GM18507 (cell line): Measurements from ENCODE around the gene ADCK1.
"Not testable (repeated sequence)": the region's sequence is repeated elsewhere in the genome, so short reads cannot be mapped to it uniquely, and the experiment has no call there.

Experiments
- DNase-seq: peaks from one replicate; pipeline ENCODE4 v3.0.0; 2011; ENCODE audit warnings: low read depth; ENCODE audit not compliant: insufficient read length; ENCODE audit errors: extremely low spot score
- FAIRE-seq: peaks from 2 replicates; lab custom pipeline; 2011; peaks lifted over from hg19 to GRCh38; lab: Jason Lieb, UNC

Gene ADCK1

GRCh38 chr14:77805706-77806105 is 5.8 kb downstream of the ADCK1 start:
- DNase-seq (no peak), FAIRE-seq (no peak)

DNA sequence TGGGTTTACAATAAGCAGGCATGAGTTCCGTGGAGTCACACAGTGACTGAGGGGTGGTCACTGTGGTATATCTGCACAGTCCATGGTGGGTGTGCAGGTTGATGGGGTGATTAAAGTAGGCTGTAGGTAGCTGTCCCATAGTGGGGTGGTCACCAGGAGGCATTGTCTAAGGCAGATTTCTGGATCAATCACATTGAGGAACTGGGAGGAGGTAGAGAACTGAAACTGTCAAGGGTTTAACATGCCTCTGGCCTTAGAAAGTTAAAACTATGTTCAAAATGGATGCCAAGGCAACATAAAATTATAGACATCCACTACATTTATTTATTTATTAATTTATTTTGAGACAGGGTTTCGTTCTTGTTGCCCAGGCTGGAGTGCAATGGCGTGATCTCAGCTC is 8.3 kb downstream of the ADCK1 start:
- DNase-seq, result no peak
- no peak for FAIRE-seq

- FAIRE-seq, result no peak
Observed at GRCh38 chr14:77809011-77809410, 9.1 kb downstream of the ADCK1 start.

GRCh38 chr14:77812028-77812427 is 12.1 kb downstream of the ADCK1 start:
- FAIRE-seq (no peak), DNase-seq (no peak)

More at GRCh38 chr14:77809011-77809410, 9.1 kb downstream of the ADCK1 start:
- DNase-seq, result no peak

- not testable (repeated sequence) for FAIRE-seq, DNase-seq
Observed at GRCh38 chr14:77812682-77813081, 12.8 kb downstream of the ADCK1 start.

DNA sequence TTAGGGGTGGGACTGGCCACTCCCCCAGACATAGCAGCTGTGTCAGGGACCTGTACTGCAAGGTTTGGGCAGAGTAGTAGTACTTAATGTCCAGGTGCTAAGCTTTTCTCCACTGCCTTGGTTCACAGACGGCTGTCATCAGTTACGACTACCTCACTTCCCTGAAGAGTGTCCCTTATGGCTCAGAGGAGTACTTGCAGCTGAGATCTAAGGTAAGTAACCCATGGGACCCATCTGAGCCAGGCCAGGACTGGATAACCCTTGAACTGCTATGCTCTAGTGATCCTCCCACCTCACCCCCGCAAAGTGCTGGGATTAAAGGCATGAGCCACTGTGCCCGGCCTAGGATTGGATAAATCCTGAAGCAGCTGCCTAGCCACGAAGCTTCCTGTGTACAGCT is 22.4 kb downstream of the ADCK1 start:
- no peak for FAIRE-seq
- DNase-seq, result no peak

DNA sequence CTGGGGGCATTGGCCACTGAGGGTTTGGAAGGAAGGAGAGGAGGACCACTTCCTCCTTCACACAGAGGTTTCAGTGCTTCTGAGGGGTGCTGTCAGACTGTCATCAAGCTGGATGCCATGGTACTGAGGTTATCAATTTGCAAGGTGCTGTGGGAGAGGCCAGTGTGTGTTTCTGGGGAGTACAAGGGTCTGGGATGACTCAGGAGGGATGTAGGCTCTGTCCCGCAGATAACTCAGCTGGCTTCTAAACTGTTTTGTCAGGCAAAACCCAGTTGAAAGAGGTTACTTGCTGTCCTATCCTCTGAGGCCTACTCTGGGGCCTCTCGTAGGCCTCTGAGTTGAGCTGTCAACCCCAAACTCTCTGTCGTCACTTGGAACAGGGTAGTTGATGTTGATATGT is 22.8 kb downstream of the ADCK1 start:
- FAIRE-seq (no peak), DNase-seq (no peak)

GRCh38 chr14:77823378-77823777 is 23.5 kb downstream of the ADCK1 start:
- FAIRE-seq, result no peak

DNA sequence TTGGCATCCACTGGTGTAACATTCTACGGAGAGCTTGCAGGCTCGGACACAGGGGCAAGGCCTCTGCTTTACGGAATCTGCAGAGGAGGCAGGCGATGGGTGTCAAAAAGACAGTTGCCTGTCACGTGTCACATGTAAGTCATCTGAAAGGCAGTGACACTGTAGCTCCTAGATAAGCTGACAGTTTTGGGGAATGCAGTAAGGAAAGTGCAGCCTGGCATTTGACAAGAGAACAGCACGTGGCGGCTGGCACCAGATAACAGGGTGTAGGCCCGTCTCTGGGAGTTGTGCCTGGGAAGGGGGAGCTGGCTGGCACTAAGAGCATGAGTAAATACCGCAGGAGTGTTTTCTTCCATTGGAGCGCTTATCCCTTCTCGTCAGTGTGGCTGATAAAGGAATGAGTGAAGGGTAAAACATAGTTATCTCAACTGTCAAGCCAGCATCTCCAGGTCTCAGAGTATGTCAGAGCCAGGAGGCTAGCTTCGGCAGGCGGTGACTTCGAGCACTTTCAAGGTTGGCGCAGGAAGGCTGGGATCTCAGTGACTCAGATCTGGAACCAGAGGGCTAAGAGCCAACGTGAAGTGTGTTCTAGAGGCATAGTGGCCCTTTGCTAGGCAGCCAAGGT is 26.1 kb downstream of the ADCK1 start:
- DNase-seq, result no peak
- no peak for FAIRE-seq

More at GRCh38 chr14:77823378-77823777, 23.5 kb downstream of the ADCK1 start:
- DNase-seq, result no peak

DNA sequence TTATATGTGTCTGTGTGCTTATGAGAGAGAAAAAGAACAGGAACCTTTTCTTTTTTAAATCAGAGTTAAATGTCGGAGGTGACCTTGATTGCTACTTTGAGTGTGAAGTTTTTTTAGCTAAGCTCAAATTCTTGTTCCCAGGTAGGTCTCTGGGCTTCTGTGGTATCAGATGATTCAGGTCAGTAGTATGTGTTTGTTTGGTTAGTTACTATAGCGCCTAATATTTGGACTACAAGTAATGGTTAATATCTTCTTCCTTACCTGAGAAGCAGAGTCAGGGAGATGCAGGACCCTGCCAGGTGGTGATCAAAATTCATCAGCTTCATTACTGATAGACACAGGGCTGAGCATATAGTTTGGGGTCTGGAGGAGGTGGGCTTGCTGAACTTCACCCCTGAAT is 30.8 kb downstream of the ADCK1 start:
- no peak for FAIRE-seq
- DNase-seq, result no peak

DNA sequence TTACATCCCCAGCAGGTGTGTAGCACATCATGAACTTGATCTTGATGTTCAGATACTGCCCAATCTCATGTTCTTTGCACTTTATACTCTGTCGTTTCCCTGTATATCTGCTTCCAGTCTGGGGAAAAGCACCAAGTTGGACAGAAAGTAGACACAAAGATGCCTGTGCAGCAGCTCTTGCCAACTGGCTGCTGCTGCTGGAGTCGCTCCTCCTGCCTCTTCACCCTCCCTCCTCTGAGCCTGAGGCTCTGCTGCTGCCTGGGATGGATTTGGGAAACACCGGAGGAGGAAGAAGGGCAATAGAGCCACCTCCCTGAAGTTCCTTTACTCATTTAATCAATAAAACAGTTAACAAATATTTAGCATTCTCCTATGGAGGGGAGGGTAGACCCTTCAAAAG is 32.4 kb downstream of the ADCK1 start:
- FAIRE-seq (no peak), DNase-seq (no peak)

DNA sequence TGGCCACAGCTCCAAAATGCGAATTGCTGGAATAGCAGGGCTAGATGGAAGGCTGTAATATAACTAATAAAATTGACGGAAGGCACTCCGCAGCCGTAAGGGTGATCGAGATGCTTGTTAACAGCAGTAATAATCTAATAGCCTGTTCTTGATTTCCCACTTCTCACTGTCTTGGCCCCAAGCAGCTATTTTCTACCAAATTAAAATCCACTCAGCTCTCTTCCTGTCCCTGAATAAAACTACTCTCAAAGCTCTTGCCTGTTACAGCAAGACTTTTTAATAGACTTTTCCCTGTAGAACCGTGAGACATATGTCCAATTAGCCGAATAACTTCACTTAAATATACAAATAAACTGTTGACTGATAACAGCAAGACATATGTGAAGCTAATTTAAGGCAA is 38.0 kb downstream of the ADCK1 start:
- DNase-seq, result no peak
- no peak for FAIRE-seq

DNA sequence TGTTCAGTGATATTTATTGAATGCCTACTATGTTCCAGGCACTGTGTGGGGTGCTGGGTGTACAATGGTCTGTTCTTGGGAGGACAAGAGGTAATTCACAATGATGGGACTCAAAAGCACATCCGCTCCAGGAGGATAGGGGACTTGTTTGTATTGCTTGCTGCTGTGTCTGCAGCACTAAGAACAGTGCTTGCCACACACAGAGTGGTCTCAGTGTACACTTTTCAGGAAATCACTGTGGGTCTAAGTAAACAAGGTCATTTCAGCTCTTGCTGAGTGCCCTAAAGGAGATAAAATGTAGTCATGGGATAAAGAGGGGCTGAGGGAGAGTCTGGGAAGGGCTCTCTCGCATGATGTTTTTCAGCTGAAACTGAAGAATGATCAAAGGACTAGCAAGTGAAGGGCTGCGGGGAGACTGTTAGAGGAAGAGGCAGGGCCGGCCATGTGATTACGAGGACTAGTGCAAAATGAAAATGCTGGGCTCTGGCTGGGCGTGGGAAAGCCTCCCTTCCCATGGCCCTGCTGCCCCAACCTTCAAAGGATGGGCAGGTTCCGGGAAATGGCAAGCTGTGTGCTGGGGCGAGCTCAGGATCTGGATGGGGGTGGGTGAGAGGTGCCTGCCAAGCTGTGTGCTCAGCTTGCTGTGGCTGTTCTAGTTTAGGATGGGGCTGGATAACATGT is 39.1 kb downstream of the ADCK1 start:
- FAIRE-seq (no peak), DNase-seq (no peak)

GRCh38 chr14:77843195-77843594 is 43.3 kb downstream of the ADCK1 start:
- DNase-seq (no peak), FAIRE-seq (no peak)

DNA sequence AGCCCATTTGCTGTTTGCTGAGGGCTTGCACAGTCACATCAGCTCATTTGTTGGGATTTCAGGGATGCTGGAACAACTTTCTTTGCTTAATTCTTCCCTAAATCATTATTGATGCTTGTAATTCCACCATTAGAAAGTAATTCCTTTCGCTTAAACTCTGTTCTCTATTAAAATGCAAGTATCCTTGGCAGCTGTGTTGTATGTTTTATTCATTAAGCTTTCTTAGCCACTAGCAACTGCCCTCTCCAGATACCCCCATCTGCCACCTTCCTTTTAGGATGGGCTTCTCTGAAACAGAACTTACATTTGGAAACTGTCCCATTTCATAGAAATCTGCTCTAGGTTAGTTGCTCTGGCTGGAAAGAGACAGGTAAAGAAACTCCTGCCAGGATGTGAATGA is 43.7 kb downstream of the ADCK1 start:
- no peak for DNase-seq
- no peak for FAIRE-seq

DNA sequence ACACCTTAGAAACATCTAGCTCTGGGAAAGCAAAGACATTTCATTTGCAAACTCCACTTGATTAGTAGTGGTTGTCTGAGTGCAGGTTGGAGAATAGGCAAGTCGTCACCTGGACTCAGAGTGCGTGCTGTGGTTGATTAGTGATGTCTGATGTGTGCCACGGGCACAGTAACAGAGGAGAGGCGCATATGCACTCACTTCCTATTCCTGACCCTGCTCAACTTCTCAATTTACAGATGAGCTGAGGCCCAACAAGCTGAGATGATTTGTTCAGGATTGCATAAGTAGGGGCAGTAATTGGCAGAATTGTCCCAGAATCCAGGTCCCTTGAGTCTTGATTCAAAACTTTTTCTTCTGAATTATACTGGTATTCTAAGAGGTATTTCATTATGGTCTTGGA is 44.9 kb downstream of the ADCK1 start:
- DNase-seq, result no peak
- no peak for FAIRE-seq

DNA sequence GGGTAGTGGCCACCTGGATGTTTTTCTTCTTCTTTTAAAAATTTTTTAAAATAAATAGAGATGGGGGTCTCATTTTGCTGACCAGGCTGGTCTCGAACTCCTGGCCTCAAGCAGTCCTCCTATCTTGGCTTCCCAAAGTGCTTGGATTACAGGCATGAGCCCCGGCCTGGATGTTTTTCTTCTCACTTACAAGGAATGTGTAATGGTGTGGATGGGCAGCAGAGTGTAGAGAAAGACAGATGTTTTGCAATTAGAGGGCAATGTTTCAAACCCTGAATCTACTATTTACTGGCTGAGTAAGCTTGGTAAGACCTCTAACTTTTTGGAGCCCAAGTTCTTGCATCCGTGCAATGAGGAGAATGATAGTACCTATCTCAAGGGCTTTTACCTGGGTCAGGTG is 48.1 kb downstream of the ADCK1 start:
- DNase-seq (no peak), FAIRE-seq (no peak)

DNA sequence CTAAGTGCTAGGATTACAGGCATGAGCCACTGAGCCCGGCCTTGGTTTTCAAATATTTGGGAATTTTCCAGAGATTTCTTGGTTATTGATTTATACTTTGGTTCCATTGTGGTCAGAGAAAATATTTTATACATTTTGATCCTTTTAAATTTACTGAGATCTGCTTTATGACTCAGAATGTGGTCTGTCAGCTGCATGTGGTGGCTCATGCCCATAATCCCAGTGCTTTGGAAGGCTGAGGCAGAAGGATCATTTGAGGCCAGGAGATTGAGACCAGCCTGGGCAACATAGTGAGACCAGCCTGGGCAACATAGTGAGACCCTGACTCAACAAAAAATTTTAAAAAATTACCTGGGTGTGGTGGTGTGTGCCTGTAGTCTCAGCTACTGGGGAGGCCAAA is 49.8 kb downstream of the ADCK1 start:
- DNase-seq (no peak), FAIRE-seq (no peak)

GRCh38 chr14:77853919-77854318 is 54.0 kb downstream of the ADCK1 start:
- DNase-seq (no peak), FAIRE-seq (no peak)

DNA sequence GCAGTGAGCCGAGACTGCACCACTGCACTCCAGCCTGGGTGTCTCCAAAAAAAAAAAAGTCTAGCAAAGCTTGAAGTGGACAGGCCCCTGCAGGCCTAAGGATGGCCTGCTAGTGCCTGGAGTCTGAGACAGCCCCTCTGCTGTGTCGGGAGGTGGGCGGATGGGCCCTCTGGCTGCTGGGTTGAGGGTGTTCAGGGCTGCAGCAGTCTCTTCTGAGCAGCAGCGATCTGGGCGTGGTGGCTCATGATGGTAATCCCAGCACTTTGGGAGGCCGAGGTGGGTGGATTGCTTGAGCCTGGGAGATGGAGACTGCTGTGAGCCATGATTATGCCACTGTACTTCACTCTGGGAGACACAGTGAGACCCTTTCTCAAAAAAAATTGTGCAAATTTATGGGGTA is 57.0 kb downstream of the ADCK1 start:
- FAIRE-seq (no peak), DNase-seq (no peak)

DNA sequence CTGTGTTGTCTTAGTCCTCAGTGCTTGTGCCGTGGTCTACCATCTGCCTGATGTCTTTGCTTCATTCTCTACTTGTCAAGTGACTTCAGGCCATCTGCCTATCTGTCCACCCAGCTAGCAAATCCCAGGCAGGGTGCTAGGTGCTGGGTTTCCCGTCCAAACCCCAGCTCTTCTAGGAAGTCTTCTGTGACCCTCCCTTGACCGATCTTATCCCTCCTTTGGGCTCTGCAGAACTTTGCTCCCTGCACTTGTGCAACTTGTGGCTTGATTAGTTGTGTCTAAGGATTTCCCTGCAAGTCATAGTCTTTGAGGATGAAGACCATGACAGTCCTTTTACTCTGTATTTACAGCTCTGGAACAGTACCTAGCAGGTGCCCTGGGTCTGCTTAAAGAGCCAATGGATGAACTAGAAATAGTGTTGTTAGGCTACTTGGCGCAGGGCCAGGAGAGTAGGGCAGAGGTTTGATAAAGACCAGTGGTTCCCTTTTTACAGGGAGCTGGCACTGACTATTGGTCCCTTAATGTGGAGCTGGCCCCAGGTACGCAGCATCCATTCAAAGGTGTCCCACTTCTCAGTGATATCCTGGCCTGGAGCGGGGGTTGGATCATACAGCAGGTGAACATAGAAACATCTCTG is 60.1 kb downstream of the ADCK1 start:
- FAIRE-seq (no peak), DNase-seq (no peak)
